ENCODE results near the gene SPECC1L.

SPECC1L gene

GRCh38 chr22:24380905-24381230 lies 110.2 kb downstream of the SPECC1L start:
- H3K9me3 ChIP-seq (ENCODE audit: insufficient read depth, low read length), result no peaks in the 10 kb centered on the region
- no peaks in the 10 kb centered on the region for H3K27me3 ChIP-seq (ENCODE audit: low read length)
- TF ChIP-seq EZH2phosphoT487 (conservative IDR thresholded peaks at IDR 0.05; ENCODE audit: low read length), result no peak
- no peak for TF ChIP-seq CTCF (IDR thresholded peaks at IDR 0.05; ENCODE audit: insufficient read depth, low read length, poor library complexity, severe bottlenecking)
- no peaks in the 10 kb centered on the region for H4K20me1 ChIP-seq (ENCODE audit: low read depth, low read length)
- no peaks in the 10 kb centered on the region for H3K79me2 ChIP-seq (ENCODE audit: insufficient read depth, low read length)
- H3K27ac ChIP-seq (ENCODE audit: low read depth, low read length), result no peak overlapping the region
- H3K36me3 ChIP-seq (ENCODE audit: low read length), result peaks cover 11% of the 10 kb centered on the region; the same call in 1 of the 2 replicates
- H2AFZ ChIP-seq (ENCODE audit: low read depth, low read length, severe bottlenecking), result no peak overlapping the region
- H3K9ac ChIP-seq (ENCODE audit: low read length), result no peak overlapping the region
- H3K4me3 ChIP-seq (ENCODE audit: insufficient read depth, low read length, poor library complexity, severe bottlenecking), result no peak overlapping the region
- H3K9me2 ChIP-seq (replicated peaks; ENCODE audit: insufficient read depth, low read length), result no peaks in the 10 kb centered on the region
- H3F3A ChIP-seq (ENCODE audit: insufficient read depth), result peaks cover 6% of the 10 kb centered on the region; the same call in 1 of the 2 replicates
- H3K4me2 ChIP-seq (ENCODE audit: low read depth, low read length, poor library complexity, severe bottlenecking), result no peak overlapping the region

- H3K27me3 ChIP-seq (ENCODE audit: low read length), result no peaks in the 10 kb centered on the region
- no peak overlapping the region for H3K9ac ChIP-seq (ENCODE audit: low read length)
- no peaks in the 10 kb centered on the region for H3K79me2 ChIP-seq (ENCODE audit: insufficient read depth, low read length)
- H3F3A ChIP-seq (ENCODE audit: insufficient read depth), result no peaks in the 10 kb centered on the region
- H3K36me3 ChIP-seq (ENCODE audit: low read length), result peaks cover 2% of the 10 kb centered on the region; the same call in 1 of the 2 replicates
- no peak overlapping the region for H3K4me3 ChIP-seq (ENCODE audit: insufficient read depth, low read length, poor library complexity, severe bottlenecking)
- no peaks in the 10 kb centered on the region for H3K9me3 ChIP-seq (ENCODE audit: insufficient read depth, low read length)
- H3K9me2 ChIP-seq (replicated peaks; ENCODE audit: insufficient read depth, low read length), result no peaks in the 10 kb centered on the region
- no peak overlapping the region for H3K4me2 ChIP-seq (ENCODE audit: low read depth, low read length, poor library complexity, severe bottlenecking)
- no peaks in the 10 kb centered on the region for H4K20me1 ChIP-seq (ENCODE audit: low read depth, low read length)
- H3K27ac ChIP-seq (ENCODE audit: low read depth, low read length), result no peak overlapping the region
- no peak overlapping the region for H2AFZ ChIP-seq (ENCODE audit: low read depth, low read length, severe bottlenecking)
- TF ChIP-seq CTCF (IDR thresholded peaks at IDR 0.05; ENCODE audit: insufficient read depth, low read length, poor library complexity, severe bottlenecking), result no peak
- no peak for TF ChIP-seq EZH2phosphoT487 (conservative IDR thresholded peaks at IDR 0.05; ENCODE audit: low read length)
Measured at GRCh38 chr22:24383061-24383460, 112.4 kb downstream of the SPECC1L start.

GRCh38 chr22:24384131-24384530 lies 113.5 kb downstream of the SPECC1L start:
- Histone ChIP-seq H3F3A (ENCODE audit: insufficient read depth) (no peaks in the 10 kb centered on the region), H3K79me2 (ENCODE audit: insufficient read depth, low read length) (no peaks in the 10 kb centered on the region), H4K20me1 (ENCODE audit: low read depth, low read length) (no peaks in the 10 kb centered on the region), H3K27me3 (ENCODE audit: low read length) (no peaks in the 10 kb centered on the region), H2AFZ (ENCODE audit: low read depth, low read length, severe bottlenecking) (no peak overlapping the region), H3K4me2 (ENCODE audit: low read depth, low read length, poor library complexity, severe bottlenecking) (no peak overlapping the region), H3K9ac (ENCODE audit: low read length) (no peak overlapping the region), H3K27ac (ENCODE audit: low read depth, low read length) (no peak overlapping the region), H3K4me3 (ENCODE audit: insufficient read depth, low read length, poor library complexity, severe bottlenecking) (no peak overlapping the region), H3K9me3 (ENCODE audit: insufficient read depth, low read length) (no peaks in the 10 kb centered on the region), H3K36me3 (ENCODE audit: low read length) (0 out of 2 replicates have a peak, but pooled peaks cover 2% of the 10 kb centered on the region), H3K9me2 (replicated peaks; ENCODE audit: insufficient read depth, low read length) (no peaks in the 10 kb centered on the region)
- no peak for TF ChIP-seq EZH2phosphoT487 (conservative IDR thresholded peaks at IDR 0.05; ENCODE audit: low read length)
- TF ChIP-seq CTCF (IDR thresholded peaks at IDR 0.05; ENCODE audit: insufficient read depth, low read length, poor library complexity, severe bottlenecking), result no peak

Data from SU-DHL-6 (cell line).